HG03460 (cell line): ENCODE measurements around the gene PTCD2.

Source experiments
- ATAC-seq: cut with Tn5 transposase; IDR thresholded peaks from one replicate; pipeline ENCODE4 v1.9.1; 2021; ENCODE audit not compliant: unreplicated experiment

The PTCD2 gene

GRCh38 chr5:72295539-72295938 is 24.6 kb upstream of the PTCD2 start:
- ATAC-seq = no peak

GRCh38 chr5:72296256-72296655 is 23.9 kb upstream of the PTCD2 start:
- no peak for ATAC-seq

- ATAC-seq = peak; percentile 35
Observed at GRCh38 chr5:72298136-72298535, 22.0 kb upstream of the PTCD2 start.

GRCh38 chr5:72298711-72299110 is 21.5 kb upstream of the PTCD2 start:
- ATAC-seq = no peak

GRCh38 chr5:72300590-72301339 is 19.4 kb upstream of the PTCD2 start:
- ATAC-seq = no peak

- ATAC-seq = peak; percentile 66
Observed at GRCh38 chr5:72301557-72301956, 18.6 kb upstream of the PTCD2 start.

GRCh38 chr5:72302171-72302570 is 18.0 kb upstream of the PTCD2 start:
- no peak for ATAC-seq

- ATAC-seq = no peak
Observed at GRCh38 chr5:72305194-72306142, 14.7 kb upstream of the PTCD2 start.

GRCh38 chr5:72307573-72307967 is 12.6 kb upstream of the PTCD2 start:
- ATAC-seq = no peak

GRCh38 chr5:72307968-72308852 is 12.0 kb upstream of the PTCD2 start:
- peak; percentile 91 for ATAC-seq

GRCh38 chr5:72308853-72309191 is 11.4 kb upstream of the PTCD2 start:
- no peak for ATAC-seq

- no peak for ATAC-seq
Observed at GRCh38 chr5:72313141-72313540, 7.0 kb upstream of the PTCD2 start.

- no peak for ATAC-seq
Observed at GRCh38 chr5:72314571-72315172, 5.5 kb upstream of the PTCD2 start.

- ATAC-seq = peak; percentile 2
Observed at GRCh38 chr5:72319435-72319975, 668 bp upstream of the PTCD2 start.

- no peak for ATAC-seq
Observed at GRCh38 chr5:72324189-72324825, 4.1 kb downstream of the PTCD2 start.

GRCh38 chr5:72325566-72326305 is 5.6 kb downstream of the PTCD2 start:
- ATAC-seq = no peak

- ATAC-seq = no peak
Observed at GRCh38 chr5:72326306-72326649, 6.1 kb downstream of the PTCD2 start.

- no peak for ATAC-seq
Observed at GRCh38 chr5:72328172-72328571, 8.0 kb downstream of the PTCD2 start.

GRCh38 chr5:72330712-72331111 is 10.5 kb downstream of the PTCD2 start:
- ATAC-seq = no peak
